Activated B cell treated with CpG ODN at 0.5 μM for 24 hours (primary cell): ENCODE measurements around the gene ARHGAP5. TPM values are rescaled to one million over a fixed set of nuclear protein-coding genes. Genes with fewer than 3 reads are reported as not detected.

Experiments
- ATAC-seq: fragments of 200-7000 bp; cut with Tn5 transposase; one replicate; pipeline ENCODE4 v1.10.0; 2021; ENCODE audit warnings: low read depth, mild to moderate bottlenecking, moderate library complexity
- CTCF ChIA-PET: fragments of 350-600 bp; sonication (Branson Sonifier 250); formaldehyde crosslinking; loops from one replicate; lab custom pipeline; 2021; ENCODE audit warnings: antibody characterized with exemption; lab: Charles Lee
- POLR2A ChIA-PET: fragments of 350-600 bp; sonication (Branson Sonifier 250); formaldehyde crosslinking; loops from one replicate; lab custom pipeline; 2021; ENCODE audit warnings: antibody characterized with exemption; lab: Charles Lee
- DNase-seq: peaks from one replicate; pipeline ENCODE4 v3.0.0; 2022
- H3K27ac Mint-ChIP-seq: one replicate; pipeline ENCODE4 v1.8.0; 2020; ENCODE audit warnings: mixed read lengths
- H3K27me3 Mint-ChIP-seq: one replicate; pipeline ENCODE4 v1.8.0; 2021; ENCODE audit warnings: mixed read lengths
- H3K36me3 Mint-ChIP-seq: one replicate; pipeline ENCODE4 v1.8.0; 2021; ENCODE audit warnings: low read depth, mixed read lengths
- H3K4me1 Mint-ChIP-seq: one replicate; pipeline ENCODE4 v1.8.0; 2021; ENCODE audit warnings: mixed read lengths
- H3K4me3 Mint-ChIP-seq: one replicate; pipeline ENCODE4 v1.8.0; 2020; ENCODE audit warnings: mild to moderate bottlenecking, mixed read lengths
- H3K9me3 Mint-ChIP-seq: one replicate; pipeline ENCODE4 v1.8.0; 2020; ENCODE audit warnings: mixed read lengths
- intact Hi-C: fragments of 100-400 bp; cut with micrococcal nuclease; formaldehyde crosslinking; loops from one replicate; pipeline ENCODE4 v1.15.1; 2024
- total RNA-seq: library from RNA; stranded (reverse); gene quantifications from 2 replicates; pipeline ENCODE4 v1.2.3, GENCODE V29; 2022
- TF ChIP-seq, protein P1 (sequence below): fragments of 200-600 bp; IDR thresholded peaks from one replicate; pipeline ENCODE4 v1.8.0; 2022; ENCODE audit warnings: antibody characterized with exemption, mild to moderate bottlenecking

ARHGAP5 gene
- total RNA-seq, 1 donor from 2014 or later, result 54.4 TPM

DNA sequence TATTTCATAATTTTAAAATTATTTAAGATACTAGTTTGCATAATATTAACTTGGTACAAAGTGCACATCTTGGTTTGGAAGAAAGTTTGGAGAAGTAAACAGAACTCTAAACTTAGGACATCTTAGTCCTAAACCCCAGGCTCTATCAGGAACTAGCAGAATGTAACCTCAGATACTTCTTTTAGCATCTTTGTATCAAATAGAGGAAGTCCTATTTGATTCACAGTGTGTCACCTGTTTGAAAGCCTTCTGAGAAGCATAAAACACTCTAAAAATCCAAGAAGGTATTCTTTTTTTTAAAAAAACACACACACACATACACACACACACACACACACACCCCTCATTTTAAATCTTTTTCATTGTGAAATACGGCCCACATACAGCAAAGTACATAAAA lies 112.7 kb downstream of the ARHGAP5 start:
- Mint-ChIP-seq H3K9me3 (peaks cover 2% of the 10 kb centered on the region), H3K4me3 (no peak overlapping the region), H3K27me3 (no peaks in the 10 kb centered on the region), H3K36me3 (no peaks in the 10 kb centered on the region), H3K4me1 (peaks cover 21% of the 10 kb centered on the region), H3K27ac (no peak overlapping the region)
- no peak for ATAC-seq
- TF ChIP-seq, protein P1, sequence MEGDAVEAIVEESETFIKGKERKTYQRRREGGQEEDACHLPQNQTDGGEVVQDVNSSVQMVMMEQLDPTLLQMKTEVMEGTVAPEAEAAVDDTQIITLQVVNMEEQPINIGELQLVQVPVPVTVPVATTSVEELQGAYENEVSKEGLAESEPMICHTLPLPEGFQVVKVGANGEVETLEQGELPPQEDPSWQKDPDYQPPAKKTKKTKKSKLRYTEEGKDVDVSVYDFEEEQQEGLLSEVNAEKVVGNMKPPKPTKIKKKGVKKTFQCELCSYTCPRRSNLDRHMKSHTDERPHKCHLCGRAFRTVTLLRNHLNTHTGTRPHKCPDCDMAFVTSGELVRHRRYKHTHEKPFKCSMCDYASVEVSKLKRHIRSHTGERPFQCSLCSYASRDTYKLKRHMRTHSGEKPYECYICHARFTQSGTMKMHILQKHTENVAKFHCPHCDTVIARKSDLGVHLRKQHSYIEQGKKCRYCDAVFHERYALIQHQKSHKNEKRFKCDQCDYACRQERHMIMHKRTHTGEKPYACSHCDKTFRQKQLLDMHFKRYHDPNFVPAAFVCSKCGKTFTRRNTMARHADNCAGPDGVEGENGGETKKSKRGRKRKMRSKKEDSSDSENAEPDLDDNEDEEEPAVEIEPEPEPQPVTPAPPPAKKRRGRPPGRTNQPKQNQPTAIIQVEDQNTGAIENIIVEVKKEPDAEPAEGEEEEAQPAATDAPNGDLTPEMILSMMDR, result no peak
- CTCF ChIA-PET, result no interaction called here
- DNase-seq, result no peak
- POLR2A ChIA-PET, result no interaction called here
- intact Hi-C loops, result no loop called here

DNA sequence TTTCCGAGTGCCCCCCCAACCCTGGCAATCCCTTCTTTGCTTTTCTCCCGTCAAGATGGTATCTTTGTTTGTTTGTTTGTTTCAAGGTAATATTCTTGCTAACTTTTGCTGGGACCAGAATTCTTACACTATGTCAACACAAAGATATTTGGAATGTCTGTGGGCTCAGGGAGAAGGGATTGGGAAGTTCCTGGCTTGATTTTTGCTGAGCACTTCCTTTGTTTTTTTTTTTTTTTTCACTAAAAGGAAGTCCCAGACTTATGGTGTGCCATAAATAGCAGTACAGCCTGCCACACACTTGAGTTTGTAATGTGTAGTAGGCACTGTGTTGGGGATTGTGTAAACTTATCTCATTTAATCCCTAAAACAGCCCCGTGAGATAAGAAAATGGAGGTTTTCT lies 113.6 kb downstream of the ARHGAP5 start:
- DNase-seq, result no peak
- CTCF ChIA-PET, result no interaction called here
- H3K4me1 Mint-ChIP-seq, result peaks cover 22% of the 10 kb centered on the region
- no peak for ATAC-seq
- H3K9me3 Mint-ChIP-seq, result peaks cover 2% of the 10 kb centered on the region
- intact Hi-C loops, result no loop called here
- H3K36me3 Mint-ChIP-seq, result no peaks in the 10 kb centered on the region
- H3K4me3 Mint-ChIP-seq, result no peak overlapping the region
- TF ChIP-seq, protein P1, result no peak
- no peaks in the 10 kb centered on the region for H3K27me3 Mint-ChIP-seq
- no peak overlapping the region for H3K27ac Mint-ChIP-seq
- POLR2A ChIA-PET, result no interaction called here

DNA sequence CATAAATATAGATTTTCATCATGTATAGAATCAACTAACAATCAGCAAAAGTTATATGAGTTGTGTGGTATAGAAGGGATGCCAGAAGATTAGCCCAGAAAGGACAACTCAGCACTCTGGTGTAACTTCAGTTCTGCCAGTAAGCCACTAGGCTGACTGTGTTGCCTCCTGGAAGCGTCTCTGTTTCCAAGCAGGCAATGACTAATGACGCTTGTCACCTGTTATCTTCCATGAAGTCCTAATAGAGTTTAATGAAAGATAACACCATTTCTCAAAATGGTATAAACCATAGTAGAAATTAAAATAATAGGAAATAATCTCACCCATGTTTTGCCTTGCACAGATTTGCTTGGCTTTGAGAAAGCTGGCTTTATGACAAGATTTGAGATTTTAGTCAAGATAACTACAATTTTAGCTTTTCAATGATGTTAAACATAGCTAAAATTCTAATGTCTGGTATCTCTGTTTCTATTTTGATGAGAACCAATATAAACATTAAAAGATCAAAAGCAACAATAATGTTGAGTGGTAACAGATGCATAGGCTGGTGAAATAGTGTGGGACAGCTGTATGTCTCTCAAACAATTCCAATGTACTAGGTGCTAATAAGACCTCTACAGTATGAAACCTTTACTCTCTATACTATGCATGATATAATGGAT lies 115.7 kb downstream of the ARHGAP5 start:
- ChIA-PET CTCF (no interaction called here), POLR2A (no interaction called here)
- no peak for ATAC-seq
- Mint-ChIP-seq H3K27me3 (no peaks in the 10 kb centered on the region), H3K4me1 (peaks cover 17% of the 10 kb centered on the region), H3K36me3 (no peaks in the 10 kb centered on the region), H3K4me3 (no peak overlapping the region), H3K9me3 (no peaks in the 10 kb centered on the region), H3K27ac (no peak overlapping the region)
- TF ChIP-seq, protein P1, result no peak
- intact Hi-C loops, result no loop called here
- no peak for DNase-seq

DNA sequence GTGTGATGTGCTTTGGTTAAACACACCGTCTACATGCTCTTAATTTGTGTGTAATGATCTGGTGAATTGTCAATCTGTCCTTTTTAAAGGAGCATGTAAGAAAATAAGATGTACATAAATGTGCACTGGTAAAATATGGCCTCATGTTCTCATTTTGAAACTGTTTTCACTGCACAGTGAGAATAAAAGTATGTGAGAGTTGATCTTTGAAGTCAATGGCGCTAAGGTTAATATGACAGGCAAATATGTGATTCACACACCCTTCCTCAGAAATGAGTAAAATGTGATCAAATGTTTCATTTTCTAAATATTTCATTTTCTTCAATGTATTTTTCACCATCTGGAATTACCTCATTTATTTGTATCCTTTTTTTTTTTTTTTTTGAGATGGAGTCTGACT lies 116.4 kb downstream of the ARHGAP5 start:
- no peak overlapping the region for H3K4me3 Mint-ChIP-seq
- no peak for ATAC-seq
- no peaks in the 10 kb centered on the region for H3K9me3 Mint-ChIP-seq
- CTCF ChIA-PET, result no interaction called here
- DNase-seq, result no peak
- no peak overlapping the region for H3K27ac Mint-ChIP-seq
- H3K4me1 Mint-ChIP-seq, result peaks cover 17% of the 10 kb centered on the region
- POLR2A ChIA-PET, result no interaction called here
- intact Hi-C loops, result no loop called here
- H3K27me3 Mint-ChIP-seq, result no peaks in the 10 kb centered on the region
- H3K36me3 Mint-ChIP-seq, result no peaks in the 10 kb centered on the region
- TF ChIP-seq, protein P1, result no peak

DNA sequence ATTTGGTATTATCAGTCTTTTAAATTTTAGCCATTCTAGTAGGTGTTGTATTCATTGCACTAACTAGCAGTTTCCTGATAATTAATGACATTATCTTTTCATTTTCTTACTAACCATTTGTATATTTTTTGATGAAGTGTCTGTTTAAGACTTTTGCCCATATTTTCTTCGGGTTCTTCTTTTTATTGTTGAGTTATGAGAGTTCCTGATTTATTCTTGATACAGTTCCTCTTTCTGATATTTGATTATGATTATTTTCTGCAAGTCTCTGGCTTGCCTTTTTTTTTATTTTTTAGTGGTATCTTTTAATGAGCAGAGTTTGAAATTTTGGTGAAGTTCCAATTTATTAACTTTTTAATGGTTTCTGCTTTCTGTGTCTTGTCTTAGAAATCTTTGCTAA lies 118.5 kb downstream of the ARHGAP5 start:
- no peak for ATAC-seq
- H3K4me3 Mint-ChIP-seq, result no peak overlapping the region
- H3K4me1 Mint-ChIP-seq, result peaks cover 13% of the 10 kb centered on the region
- ChIA-PET POLR2A (no interaction called here), CTCF (no interaction called here)
- H3K27ac Mint-ChIP-seq, result no peak overlapping the region
- TF ChIP-seq, protein P1, result no peak
- H3K9me3 Mint-ChIP-seq, result no peaks in the 10 kb centered on the region
- no peak for DNase-seq
- H3K27me3 Mint-ChIP-seq, result no peaks in the 10 kb centered on the region
- no peaks in the 10 kb centered on the region for H3K36me3 Mint-ChIP-seq
- intact Hi-C loops, result no loop called here
